Fibroblast of mammary gland (primary cell): ENCODE measurements around the gene CHD1.

Experiments used
- DNase-seq: peaks from one replicate; pipeline ENCODE4 v3.0.0-alpha.2; 2010; ENCODE audit warnings: low read depth
- H3K4me3 ChIP-seq: 2 replicates; pipeline ENCODE4 v1.5.1; 2011; ENCODE audit warnings: low read depth, mild to moderate bottlenecking, low read length, moderate library complexity; ENCODE audit not compliant: control insufficient read depth
- TF ChIP-seq, protein P1 (sequence below): conservative IDR thresholded peaks from 2 replicates; pipeline ENCODE4 v1.5.1; 2011; ENCODE audit warnings: low read depth, low read length, inconsistent platforms; ENCODE audit not compliant: control insufficient read depth, insufficient read depth

The CHD1 gene

DNA sequence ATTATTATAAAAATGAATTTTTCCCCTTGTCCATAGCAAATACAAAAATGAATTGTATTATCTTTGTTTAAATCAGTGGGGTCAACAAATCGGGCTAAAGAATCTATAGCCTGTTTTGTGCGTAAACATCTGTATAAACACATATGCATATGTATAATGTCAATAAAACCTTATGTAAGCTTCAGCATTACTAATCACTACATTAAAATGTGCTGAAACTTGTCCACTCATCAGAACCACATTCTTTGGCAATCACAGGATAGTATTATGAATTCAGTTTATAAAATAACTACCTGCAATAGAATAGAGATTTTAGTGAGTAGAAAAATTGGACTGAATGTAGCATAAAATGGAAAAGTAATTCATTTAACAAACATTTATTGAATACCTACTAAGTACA is 124.7 kb downstream of the CHD1 start:
- TF ChIP-seq, protein P1, sequence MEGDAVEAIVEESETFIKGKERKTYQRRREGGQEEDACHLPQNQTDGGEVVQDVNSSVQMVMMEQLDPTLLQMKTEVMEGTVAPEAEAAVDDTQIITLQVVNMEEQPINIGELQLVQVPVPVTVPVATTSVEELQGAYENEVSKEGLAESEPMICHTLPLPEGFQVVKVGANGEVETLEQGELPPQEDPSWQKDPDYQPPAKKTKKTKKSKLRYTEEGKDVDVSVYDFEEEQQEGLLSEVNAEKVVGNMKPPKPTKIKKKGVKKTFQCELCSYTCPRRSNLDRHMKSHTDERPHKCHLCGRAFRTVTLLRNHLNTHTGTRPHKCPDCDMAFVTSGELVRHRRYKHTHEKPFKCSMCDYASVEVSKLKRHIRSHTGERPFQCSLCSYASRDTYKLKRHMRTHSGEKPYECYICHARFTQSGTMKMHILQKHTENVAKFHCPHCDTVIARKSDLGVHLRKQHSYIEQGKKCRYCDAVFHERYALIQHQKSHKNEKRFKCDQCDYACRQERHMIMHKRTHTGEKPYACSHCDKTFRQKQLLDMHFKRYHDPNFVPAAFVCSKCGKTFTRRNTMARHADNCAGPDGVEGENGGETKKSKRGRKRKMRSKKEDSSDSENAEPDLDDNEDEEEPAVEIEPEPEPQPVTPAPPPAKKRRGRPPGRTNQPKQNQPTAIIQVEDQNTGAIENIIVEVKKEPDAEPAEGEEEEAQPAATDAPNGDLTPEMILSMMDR: no peak
- no peak for DNase-seq

More for the DNA sequence above, 124.7 kb downstream of the CHD1 start:
- no peak overlapping the region for H3K4me3 ChIP-seq
